ENCODE results near the gene S100A3. TPM values are rescaled to one million over a fixed set of nuclear protein-coding genes. Genes with fewer than 3 reads are reported as not detected.

Gene S100A3
- total and polyA plus RNA-seq, 4 donors, result not detected

DNA sequence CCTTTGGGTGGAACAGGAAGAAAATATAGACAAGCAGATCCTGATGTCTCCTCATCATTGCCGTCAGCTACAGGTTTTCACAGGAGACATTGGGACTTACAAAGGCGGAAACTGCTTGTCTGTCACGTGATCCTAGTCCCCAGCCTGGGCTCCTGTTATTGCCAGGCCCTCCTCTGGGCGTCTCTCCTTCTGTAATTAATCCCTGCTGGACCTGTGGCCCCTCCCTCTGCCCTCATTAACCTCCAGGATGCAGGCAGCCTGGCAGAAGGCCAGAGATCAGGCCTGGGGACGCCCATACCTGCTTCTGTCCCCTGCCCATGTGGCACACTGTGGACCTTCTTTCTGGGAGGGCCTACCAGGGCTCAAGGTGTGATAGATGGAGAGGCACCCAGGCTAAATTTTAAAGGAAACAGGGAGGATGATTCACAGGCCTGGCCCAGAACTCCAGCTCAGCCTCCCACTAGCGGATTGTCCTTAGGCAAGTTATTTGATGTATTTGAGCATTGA, 10.7 kb downstream of the S100A3 start:
- no peak overlapping the region for H3K4me3 ChIP-seq (ENCODE audit: low read depth in 1 of 3, low read length in 3 of 3)
- no peak for DNase-seq (ENCODE audit: low spot score)
- H3K9me3 ChIP-seq (ENCODE audit: control insufficient read depth in 4 of 4, low read length in 3 of 4), result no peaks in the 10 kb centered on the region
- H3K36me3 ChIP-seq (ENCODE audit: control insufficient read depth in 4 of 4, insufficient read depth in 3 of 4, low read depth in 1 of 4, low read length in 3 of 4), result no peaks in the 10 kb centered on the region
- H3K27me3 ChIP-seq (ENCODE audit: control insufficient read depth in 4 of 4, insufficient read depth in 4 of 4, low read length in 3 of 4), result no peaks in the 10 kb centered on the region
- no peak overlapping the region for H3K9ac ChIP-seq (ENCODE audit: low read depth in 1 of 2, low read length in 2 of 2)
- no peak overlapping the region for H3K27ac ChIP-seq (ENCODE audit: low read depth in 1 of 2, low read length in 2 of 2)
- TF ChIP-seq, protein P1, sequence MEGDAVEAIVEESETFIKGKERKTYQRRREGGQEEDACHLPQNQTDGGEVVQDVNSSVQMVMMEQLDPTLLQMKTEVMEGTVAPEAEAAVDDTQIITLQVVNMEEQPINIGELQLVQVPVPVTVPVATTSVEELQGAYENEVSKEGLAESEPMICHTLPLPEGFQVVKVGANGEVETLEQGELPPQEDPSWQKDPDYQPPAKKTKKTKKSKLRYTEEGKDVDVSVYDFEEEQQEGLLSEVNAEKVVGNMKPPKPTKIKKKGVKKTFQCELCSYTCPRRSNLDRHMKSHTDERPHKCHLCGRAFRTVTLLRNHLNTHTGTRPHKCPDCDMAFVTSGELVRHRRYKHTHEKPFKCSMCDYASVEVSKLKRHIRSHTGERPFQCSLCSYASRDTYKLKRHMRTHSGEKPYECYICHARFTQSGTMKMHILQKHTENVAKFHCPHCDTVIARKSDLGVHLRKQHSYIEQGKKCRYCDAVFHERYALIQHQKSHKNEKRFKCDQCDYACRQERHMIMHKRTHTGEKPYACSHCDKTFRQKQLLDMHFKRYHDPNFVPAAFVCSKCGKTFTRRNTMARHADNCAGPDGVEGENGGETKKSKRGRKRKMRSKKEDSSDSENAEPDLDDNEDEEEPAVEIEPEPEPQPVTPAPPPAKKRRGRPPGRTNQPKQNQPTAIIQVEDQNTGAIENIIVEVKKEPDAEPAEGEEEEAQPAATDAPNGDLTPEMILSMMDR (IDR thresholded peaks at IDR 0.05; ENCODE audit: low read depth, low read length, missing input control), result no peak
- TF ChIP-seq RAD21 (IDR thresholded peaks at IDR 0.05), result no peak
- TF ChIP-seq YY1 (IDR thresholded peaks at IDR 0.05), result no peak
- TF ChIP-seq FOXA1 (IDR thresholded peaks at IDR 0.05), result no peak
- TF ChIP-seq HNF4A (conservative IDR thresholded peaks at IDR 0.05), result no peak
- no peak for TF ChIP-seq JUND (IDR thresholded peaks at IDR 0.05)
- no peak for TF ChIP-seq EGR1 (IDR thresholded peaks at IDR 0.05; ENCODE audit: low read depth in 2 of 2)
- TF ChIP-seq, protein P2, sequence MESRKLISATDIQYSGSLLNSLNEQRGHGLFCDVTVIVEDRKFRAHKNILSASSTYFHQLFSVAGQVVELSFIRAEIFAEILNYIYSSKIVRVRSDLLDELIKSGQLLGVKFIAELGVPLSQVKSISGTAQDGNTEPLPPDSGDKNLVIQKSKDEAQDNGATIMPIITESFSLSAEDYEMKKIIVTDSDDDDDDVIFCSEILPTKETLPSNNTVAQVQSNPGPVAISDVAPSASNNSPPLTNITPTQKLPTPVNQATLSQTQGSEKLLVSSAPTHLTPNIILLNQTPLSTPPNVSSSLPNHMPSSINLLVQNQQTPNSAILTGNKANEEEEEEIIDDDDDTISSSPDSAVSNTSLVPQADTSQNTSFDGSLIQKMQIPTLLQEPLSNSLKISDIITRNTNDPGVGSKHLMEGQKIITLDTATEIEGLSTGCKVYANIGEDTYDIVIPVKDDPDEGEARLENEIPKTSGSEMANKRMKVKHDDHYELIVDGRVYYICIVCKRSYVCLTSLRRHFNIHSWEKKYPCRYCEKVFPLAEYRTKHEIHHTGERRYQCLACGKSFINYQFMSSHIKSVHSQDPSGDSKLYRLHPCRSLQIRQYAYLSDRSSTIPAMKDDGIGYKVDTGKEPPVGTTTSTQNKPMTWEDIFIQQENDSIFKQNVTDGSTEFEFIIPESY (IDR thresholded peaks at IDR 0.05), result no peak
- WGBS, result 82% methylated on average over 6 of the region's 6 CpGs
- H3K4me1 ChIP-seq (ENCODE audit: control insufficient read depth in 4 of 4, insufficient read depth in 4 of 4, low read length in 3 of 4), result peaks cover 0 to 4% (median 2%) of the 10 kb centered on the region in 4 donors

DNA sequence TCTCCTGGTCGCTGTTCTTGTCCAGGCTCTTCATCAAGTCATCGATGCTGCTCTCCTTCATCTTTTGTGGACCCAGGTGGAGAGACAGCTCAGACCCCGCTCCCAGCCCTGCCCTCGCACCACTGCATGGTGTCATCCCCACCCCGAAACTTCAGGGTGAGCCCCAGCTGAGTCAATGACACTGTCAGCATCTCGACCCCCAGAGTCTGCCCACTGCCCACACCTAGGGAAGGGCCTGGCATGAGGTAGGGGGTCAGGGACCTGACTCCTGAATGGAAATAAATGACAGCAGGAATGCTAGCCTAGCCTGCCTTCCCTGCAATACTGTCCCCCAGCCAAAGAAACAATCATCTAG, 11.7 kb downstream of the S100A3 start:
- Histone ChIP-seq H3K4me1 (ENCODE audit: control insufficient read depth in 4 of 4, insufficient read depth in 4 of 4, low read length in 3 of 4) (peaks cover 0 to 4% (median 2%) of the 10 kb centered on the region in 4 donors), H3K36me3 (ENCODE audit: control insufficient read depth in 4 of 4, insufficient read depth in 3 of 4, low read depth in 1 of 4, low read length in 3 of 4) (no peaks in the 10 kb centered on the region), H3K9ac (ENCODE audit: low read depth in 1 of 2, low read length in 2 of 2) (no peak overlapping the region), H3K27me3 (ENCODE audit: control insufficient read depth in 4 of 4, insufficient read depth in 4 of 4, low read length in 3 of 4) (peaks cover 0 to 2% (median 0%) of the 10 kb centered on the region in 4 donors), H3K27ac (ENCODE audit: low read depth in 1 of 2, low read length in 2 of 2) (no peak overlapping the region), H3K4me3 (ENCODE audit: low read depth in 1 of 3, low read length in 3 of 3) (no peak overlapping the region), H3K9me3 (ENCODE audit: control insufficient read depth in 4 of 4, low read length in 3 of 4) (no peaks in the 10 kb centered on the region)
- no peak for DNase-seq (ENCODE audit: low spot score)
- 96% methylated on average over 6 of the region's 6 CpGs for WGBS
- TF ChIP-seq, protein P2 (IDR thresholded peaks at IDR 0.05), result no peak
- TF ChIP-seq RXRA (IDR thresholded peaks at IDR 0.05), result no peak
- TF ChIP-seq HNF4G (IDR thresholded peaks at IDR 0.05), result no peak
- TF ChIP-seq HNF4A (conservative IDR thresholded peaks at IDR 0.05), result no peak
- no peak for TF ChIP-seq JUND (IDR thresholded peaks at IDR 0.05)
- TF ChIP-seq FOXA1 (IDR thresholded peaks at IDR 0.05), result no peak
- TF ChIP-seq, protein P3, sequence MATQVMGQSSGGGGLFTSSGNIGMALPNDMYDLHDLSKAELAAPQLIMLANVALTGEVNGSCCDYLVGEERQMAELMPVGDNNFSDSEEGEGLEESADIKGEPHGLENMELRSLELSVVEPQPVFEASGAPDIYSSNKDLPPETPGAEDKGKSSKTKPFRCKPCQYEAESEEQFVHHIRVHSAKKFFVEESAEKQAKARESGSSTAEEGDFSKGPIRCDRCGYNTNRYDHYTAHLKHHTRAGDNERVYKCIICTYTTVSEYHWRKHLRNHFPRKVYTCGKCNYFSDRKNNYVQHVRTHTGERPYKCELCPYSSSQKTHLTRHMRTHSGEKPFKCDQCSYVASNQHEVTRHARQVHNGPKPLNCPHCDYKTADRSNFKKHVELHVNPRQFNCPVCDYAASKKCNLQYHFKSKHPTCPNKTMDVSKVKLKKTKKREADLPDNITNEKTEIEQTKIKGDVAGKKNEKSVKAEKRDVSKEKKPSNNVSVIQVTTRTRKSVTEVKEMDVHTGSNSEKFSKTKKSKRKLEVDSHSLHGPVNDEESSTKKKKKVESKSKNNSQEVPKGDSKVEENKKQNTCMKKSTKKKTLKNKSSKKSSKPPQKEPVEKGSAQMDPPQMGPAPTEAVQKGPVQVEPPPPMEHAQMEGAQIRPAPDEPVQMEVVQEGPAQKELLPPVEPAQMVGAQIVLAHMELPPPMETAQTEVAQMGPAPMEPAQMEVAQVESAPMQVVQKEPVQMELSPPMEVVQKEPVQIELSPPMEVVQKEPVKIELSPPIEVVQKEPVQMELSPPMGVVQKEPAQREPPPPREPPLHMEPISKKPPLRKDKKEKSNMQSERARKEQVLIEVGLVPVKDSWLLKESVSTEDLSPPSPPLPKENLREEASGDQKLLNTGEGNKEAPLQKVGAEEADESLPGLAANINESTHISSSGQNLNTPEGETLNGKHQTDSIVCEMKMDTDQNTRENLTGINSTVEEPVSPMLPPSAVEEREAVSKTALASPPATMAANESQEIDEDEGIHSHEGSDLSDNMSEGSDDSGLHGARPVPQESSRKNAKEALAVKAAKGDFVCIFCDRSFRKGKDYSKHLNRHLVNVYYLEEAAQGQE (IDR thresholded peaks at IDR 0.05), result no peak
- TF ChIP-seq, protein P1 (IDR thresholded peaks at IDR 0.05; ENCODE audit: low read depth, low read length, missing input control), result no peak
- no peak for TF ChIP-seq EGR1 (IDR thresholded peaks at IDR 0.05; ENCODE audit: low read depth in 2 of 2)
- TF ChIP-seq GABPA (IDR thresholded peaks at IDR 0.05 in 1 of 2, conservative IDR thresholded peaks at IDR 0.05 in 1 of 2), result no peak
